ENCODE data around the gene RAD51C.
A peak's percentile ranks its signal among the peaks of the same experiment; 100 is the strongest.
"Not testable (repeated sequence)": the region's sequence is repeated elsewhere in the genome, so short reads cannot be mapped to it uniquely, and the experiment has no call there.

Gene RAD51C

GRCh38 chr17:58692239-58693055, at the start of gene RAD51C:
Gene RAD51C, plus strand, starts transcription at chr17:58692602. Its CDS starts 42 bp downstream, at chr17:58692644.
- DNase-seq (ENCODE audit: low read depth) = peak; percentile 78

DNA sequence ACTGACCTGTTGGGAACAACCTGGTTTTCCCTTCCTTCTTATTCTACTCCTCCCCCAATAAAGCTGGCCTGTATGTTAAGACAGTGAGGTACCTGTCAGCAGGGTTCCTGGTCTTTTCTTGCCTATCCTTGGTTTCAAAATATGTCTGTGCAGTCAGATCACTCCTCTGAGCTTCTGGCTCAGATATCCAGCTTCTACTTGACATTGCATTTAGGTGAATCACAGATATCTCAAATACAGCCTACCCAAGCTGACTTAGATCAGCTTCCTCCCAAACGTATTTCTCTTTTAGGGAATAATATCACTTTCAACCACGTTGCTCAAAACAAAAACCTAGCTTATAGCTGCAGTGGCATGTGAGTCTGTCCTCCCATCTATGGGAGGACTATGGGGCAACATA, 49.3 kb upstream of the RAD51C start:
- no peak for DNase-seq (ENCODE audit: low read depth)

GRCh38 chr17:58648236-58648635, 44.2 kb upstream of the RAD51C start:
- DNase-seq (ENCODE audit: low read depth) = no peak

- not testable (repeated sequence) for DNase-seq (ENCODE audit: low read depth)
Observed at GRCh38 chr17:58657962-58658803, 34.2 kb upstream of the RAD51C start.

DNA sequence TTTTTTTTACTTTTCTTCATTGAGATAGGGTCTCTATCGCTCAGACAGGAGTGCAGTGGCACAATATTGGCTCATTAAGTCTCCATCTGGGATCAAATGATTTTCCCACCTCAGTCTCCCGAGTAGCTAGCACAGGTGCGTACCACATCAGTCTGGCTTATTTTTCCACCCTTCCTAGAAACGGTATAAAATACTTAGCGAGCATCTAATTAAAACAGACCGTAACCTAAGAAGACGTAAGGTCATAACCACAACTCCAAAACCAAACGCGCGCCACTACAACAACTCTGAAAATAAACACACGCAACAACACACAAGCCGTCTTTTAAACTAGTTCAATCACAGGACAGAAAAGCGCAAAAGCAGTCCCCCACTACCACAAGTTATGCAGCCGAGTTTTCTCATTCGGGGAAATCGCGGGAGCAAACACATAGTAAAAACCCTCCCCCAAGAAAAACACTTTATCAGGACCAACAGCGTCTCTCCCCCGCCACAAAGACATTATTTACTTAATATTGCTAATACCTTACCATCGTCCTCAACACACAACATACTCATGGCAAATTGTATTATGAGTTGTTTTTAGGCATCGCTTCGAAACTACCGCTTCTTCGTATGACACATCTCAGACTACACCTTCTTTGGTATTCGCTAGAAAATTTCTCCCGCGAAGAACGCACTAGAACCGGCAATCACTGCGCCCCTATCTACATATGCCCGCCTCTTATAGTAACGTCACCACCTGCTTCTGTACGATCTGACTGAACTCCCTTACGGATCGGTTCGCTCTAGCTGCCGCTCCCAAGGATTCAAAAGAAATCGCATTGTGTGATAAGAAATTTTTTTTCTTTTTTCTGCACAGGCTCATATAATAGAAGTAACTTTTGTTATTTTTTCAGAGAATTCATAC, 33.3 kb upstream of the RAD51C start:
- peak; percentile 59 for DNase-seq (ENCODE audit: low read depth)

- not testable (repeated sequence) for DNase-seq (ENCODE audit: low read depth)
Observed at GRCh38 chr17:58659714-58660084, 32.7 kb upstream of the RAD51C start.

DNA sequence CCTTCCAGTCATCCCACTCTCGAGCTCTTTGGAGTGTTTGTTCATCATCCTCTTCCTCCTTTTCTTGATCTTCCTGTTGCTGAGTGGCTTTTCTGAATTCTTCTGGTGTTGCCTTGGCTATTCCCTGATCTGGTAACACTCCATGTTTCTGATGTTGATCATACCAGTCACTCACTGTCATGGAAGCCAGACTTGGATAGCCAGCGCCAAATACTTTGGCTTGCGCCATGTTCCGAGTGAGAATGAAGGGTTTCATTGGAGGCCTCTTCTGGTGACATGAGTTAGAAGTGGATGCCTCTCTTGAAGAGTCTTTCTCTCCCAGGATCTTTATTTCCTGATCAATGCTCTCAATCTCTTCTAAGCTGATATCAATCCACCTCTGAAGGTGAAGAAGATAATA, 31.8 kb upstream of the RAD51C start:
- no peak for DNase-seq (ENCODE audit: low read depth)

DNA sequence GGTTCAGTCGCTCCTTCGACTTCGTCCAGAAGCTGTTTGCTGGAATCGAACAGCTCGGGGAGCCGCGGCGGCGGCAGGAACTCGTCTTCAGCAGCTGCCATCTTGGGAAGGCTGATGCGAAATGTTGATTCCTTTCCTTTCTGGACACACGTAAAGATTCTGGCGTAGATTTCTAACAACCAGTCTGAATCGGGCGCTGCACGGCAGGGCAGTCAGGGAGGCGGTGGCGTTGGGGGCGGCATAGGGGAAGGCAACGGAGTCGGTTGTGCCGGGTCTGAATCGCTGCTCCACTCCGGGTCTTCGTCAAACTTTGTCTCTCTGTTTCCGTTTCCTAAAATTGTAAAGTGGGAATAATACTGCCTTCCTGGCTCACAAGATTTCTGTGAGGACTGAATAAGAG, 30.9 kb upstream of the RAD51C start:
- no peak for DNase-seq (ENCODE audit: low read depth)

- no peak for DNase-seq (ENCODE audit: low read depth)
Observed at GRCh38 chr17:58664302-58664701, 28.1 kb upstream of the RAD51C start.

GRCh38 chr17:58665946-58666857, 26.2 kb upstream of the RAD51C start:
- no peak for DNase-seq (ENCODE audit: low read depth)

- peak; percentile 3 for DNase-seq (ENCODE audit: low read depth)
Observed at GRCh38 chr17:58666858-58667267, 25.5 kb upstream of the RAD51C start.

DNA sequence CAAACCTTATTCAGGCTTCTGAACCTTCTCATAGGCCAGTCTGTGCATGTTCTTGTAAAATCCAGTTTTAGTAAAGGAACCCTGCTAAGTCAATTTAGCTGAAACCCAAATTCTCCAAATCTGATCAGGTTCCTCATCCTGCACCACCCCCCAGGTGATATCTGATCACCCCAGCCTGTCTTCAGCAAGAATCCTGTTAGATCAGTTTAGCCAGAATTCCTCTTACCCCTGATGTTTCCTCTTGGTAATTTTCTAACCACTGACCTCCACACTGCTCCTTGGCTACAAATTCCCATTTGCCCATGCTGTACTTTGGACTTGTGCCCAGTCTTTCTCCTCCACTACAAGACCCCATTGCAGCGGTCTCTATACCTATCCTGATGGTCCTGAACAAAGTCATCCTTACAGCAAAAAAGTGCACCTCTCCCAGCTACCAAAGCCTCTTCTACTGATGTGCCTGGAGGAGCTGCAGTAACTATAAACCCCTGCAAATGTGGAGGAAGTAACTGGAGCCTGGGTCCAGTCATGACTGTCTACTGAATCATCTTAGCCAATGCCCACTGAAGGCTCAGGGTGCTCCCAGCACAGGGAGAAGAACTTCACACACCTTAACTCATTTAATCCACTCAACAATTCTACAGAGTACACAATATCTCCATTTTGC, 24.3 kb upstream of the RAD51C start:
- DNase-seq (ENCODE audit: low read depth) = no peak

GRCh38 chr17:58668598-58668935, 23.8 kb upstream of the RAD51C start:
- DNase-seq (ENCODE audit: low read depth) = no peak

DNA sequence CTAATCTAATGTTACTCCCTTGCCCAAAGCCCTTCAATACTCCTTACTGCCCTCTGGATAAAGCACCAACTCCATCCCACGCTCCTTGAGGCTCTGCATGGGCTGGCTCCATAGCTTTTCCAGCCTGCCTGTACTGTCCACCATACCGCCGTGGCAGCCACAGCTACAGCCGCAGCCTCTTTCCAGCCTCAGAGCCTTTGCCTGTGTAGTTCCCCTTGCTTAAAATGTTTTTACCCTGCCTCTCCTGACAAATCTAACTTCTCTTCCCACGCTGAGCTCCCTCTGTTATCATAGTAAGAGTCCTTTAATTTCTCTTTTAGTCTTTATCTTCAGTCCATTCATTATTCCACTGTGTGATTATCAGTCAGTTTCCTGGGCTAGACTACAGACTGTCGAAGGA, 22.5 kb upstream of the RAD51C start:
- DNase-seq (ENCODE audit: low read depth) = no peak

- no peak for DNase-seq (ENCODE audit: low read depth)
Observed at GRCh38 chr17:58671969-58672368, 20.4 kb upstream of the RAD51C start.

GRCh38 chr17:58677194-58677880, 15.1 kb upstream of the RAD51C start:
- no peak for DNase-seq (ENCODE audit: low read depth)

DNA sequence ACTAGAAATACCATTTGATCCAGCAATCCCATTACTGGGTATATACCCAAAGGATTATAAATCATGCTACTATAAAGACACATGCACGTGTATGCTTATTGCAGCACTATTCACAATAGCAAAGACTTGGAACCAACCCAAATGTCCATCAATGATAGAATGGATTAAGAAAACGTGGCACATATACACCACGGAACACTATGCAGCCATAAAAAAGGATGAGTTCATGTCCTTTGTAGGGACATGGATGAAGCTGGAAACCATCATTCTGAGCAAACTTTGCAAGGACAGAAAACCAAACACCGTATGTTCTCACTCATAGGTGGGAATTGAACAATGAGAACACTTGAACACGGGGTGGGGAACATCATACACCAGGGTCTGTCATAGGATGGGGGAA, 14.1 kb upstream of the RAD51C start:
- not testable (repeated sequence) for DNase-seq (ENCODE audit: low read depth)

DNA sequence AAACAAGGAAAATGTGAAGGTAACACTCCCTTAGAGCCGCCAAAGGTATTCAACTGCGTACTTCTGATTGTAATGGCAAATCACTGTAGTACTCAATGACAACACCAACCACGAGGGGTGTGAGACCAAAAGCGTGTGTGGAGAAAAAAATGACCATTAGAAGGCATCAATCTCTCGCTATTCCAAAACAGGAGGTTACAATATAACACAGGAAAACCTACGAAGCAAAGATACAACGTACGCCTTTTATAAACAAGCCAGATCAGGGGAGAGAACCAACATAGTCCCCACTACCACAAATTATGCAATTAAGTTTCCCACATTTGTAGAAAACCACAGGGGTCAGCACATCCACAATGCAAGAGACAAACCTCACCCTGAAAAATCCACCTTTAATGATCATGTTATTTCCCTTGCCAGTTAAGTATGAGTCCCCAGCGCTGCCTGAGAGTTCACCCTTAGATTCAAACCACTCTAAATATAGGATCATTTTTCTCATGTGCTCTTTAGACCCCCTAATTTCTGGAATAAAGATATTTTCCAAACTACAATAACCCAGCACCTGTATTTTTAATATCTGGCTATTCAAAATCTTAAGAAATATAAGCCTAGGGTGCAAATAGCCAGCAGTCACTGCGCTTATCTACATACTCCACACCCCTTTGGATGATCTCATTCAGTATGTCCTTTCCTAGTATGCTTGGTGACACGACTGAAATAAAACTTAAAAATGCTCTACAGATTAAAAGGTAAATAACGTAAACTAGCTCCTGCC, 13.0 kb upstream of the RAD51C start:
- DNase-seq (ENCODE audit: low read depth) = no peak

DNA sequence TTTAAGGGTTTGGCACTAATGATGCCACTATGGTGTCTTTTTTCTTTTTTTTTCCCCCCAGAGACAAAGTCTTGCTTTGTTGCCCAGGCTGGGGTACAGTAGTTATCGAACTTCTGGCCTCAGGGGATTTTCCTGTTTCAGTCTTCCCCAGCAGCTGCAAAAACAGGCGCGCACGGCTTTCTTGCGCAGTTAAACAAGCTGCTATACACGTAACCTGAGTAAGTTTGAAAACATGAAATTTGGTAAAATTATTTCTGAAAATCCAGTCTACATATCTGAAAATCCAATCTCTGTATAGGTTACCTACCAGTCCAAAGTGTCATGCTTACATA, 12.4 kb upstream of the RAD51C start:
- no peak for DNase-seq (ENCODE audit: low read depth)
